ENCODE data around the gene CIC. TPM values are rescaled to one million over a fixed set of nuclear protein-coding genes. Genes with fewer than 3 reads are reported as not detected.

The CIC gene
- total and polyA plus RNA-seq, 9 of the 15 experiments (the other 6 are each of a cell fraction or from before 2014, with no cell fraction given), result 0.07 to 44.7 (median 8.6) TPM

GRCh38 chr19:42253245-42254088, 15.6 kb upstream of the CIC start (continued):
- no peak for TF ChIP-seq ZKSCAN8 (CRISPR knock-in tag; IDR thresholded peaks at IDR 0.05)
- no peak for TF ChIP-seq ZNF609 (CRISPR knock-in tag; IDR thresholded peaks at IDR 0.05; ENCODE audit: borderline replicate concordance)
- TF ChIP-seq RHOXF2B (CRISPR knock-in tag; conservative IDR thresholded peaks at IDR 0.05), result no peak
- no peak for TF ChIP-seq PBX2 (CRISPR knock-in tag; IDR thresholded peaks at IDR 0.05; ENCODE audit: low read depth)
- TF ChIP-seq PBX2 (tag; conservative IDR thresholded peaks at IDR 0.05; ENCODE audit: low read depth), result no peak
- no peak for TF ChIP-seq FOXP1 (CRISPR knock-in tag; IDR thresholded peaks at IDR 0.05)
- 0 out of 2 replicates have a peak, but pooled peaks have one; percentile 32 for TF ChIP-seq ZBTB40 (IDR thresholded peaks at IDR 0.05)
- TF ChIP-seq ZBTB40 (CRISPR knock-in tag; IDR thresholded peaks at IDR 0.05), result no peak
- 0 out of 2 replicates have a peak, but pooled peaks have one; percentile 30 for TF ChIP-seq DPF2 (IDR thresholded peaks at IDR 0.05)
- no peak for TF ChIP-seq SMAD3 (CRISPR knock-in tag; conservative IDR thresholded peaks at IDR 0.05)
- no peak for TF ChIP-seq RFX1 (IDR thresholded peaks at IDR 0.05)
